T-helper 1 cell (primary cell): ENCODE data around the gene UACA.
A peak's percentile ranks its signal among the peaks of the same experiment; 100 is the strongest.
"Not testable (repeated sequence)": the region's sequence is repeated elsewhere in the genome, so short reads cannot be mapped to it uniquely, and the experiment has no call there.

ENCODE experiments used
- DNase-seq, 5 donors: peaks; one replicate each; pipeline ENCODE4 v3.0.0-alpha.2; 2012 to 2020
- total RNA-seq, 4 donors: gene quantifications; one replicate each; lab custom pipeline; 2026; lab: John Stamatoyannopoulos, UW

Gene UACA, protein sequence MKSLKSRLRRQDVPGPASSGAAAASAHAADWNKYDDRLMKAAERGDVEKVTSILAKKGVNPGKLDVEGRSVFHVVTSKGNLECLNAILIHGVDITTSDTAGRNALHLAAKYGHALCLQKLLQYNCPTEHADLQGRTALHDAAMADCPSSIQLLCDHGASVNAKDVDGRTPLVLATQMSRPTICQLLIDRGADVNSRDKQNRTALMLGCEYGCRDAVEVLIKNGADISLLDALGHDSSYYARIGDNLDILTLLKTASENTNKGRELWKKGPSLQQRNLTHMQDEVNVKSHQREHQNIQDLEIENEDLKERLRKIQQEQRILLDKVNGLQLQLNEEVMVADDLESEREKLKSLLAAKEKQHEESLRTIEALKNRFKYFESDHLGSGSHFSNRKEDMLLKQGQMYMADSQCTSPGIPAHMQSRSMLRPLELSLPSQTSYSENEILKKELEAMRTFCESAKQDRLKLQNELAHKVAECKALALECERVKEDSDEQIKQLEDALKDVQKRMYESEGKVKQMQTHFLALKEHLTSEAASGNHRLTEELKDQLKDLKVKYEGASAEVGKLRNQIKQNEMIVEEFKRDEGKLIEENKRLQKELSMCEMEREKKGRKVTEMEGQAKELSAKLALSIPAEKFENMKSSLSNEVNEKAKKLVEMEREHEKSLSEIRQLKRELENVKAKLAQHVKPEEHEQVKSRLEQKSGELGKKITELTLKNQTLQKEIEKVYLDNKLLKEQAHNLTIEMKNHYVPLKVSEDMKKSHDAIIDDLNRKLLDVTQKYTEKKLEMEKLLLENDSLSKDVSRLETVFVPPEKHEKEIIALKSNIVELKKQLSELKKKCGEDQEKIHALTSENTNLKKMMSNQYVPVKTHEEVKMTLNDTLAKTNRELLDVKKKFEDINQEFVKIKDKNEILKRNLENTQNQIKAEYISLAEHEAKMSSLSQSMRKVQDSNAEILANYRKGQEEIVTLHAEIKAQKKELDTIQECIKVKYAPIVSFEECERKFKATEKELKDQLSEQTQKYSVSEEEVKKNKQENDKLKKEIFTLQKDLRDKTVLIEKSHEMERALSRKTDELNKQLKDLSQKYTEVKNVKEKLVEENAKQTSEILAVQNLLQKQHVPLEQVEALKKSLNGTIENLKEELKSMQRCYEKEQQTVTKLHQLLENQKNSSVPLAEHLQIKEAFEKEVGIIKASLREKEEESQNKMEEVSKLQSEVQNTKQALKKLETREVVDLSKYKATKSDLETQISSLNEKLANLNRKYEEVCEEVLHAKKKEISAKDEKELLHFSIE (N-terminal part only)
- total RNA-seq = 0.12 to 0.62 (median 0.57) reads per million in 4 donors

- peak; percentile 12 to 67 (median 55) for DNase-seq
Observed at GRCh38 chr15:70763120-70763949, at the start of gene UACA. Gene UACA (minus strand): TSS chr15:70763558. CDS start chr15:70763407, 151 bp downstream.

GRCh38 chr15:70812827-70813364, 49.5 kb upstream of the UACA start:
- no peak for DNase-seq

GRCh38 chr15:70810916-70811578, 47.7 kb upstream of the UACA start:
- no peak for DNase-seq

- no peak for DNase-seq
Observed at GRCh38 chr15:70806992-70807712, 43.8 kb upstream of the UACA start.

DNA sequence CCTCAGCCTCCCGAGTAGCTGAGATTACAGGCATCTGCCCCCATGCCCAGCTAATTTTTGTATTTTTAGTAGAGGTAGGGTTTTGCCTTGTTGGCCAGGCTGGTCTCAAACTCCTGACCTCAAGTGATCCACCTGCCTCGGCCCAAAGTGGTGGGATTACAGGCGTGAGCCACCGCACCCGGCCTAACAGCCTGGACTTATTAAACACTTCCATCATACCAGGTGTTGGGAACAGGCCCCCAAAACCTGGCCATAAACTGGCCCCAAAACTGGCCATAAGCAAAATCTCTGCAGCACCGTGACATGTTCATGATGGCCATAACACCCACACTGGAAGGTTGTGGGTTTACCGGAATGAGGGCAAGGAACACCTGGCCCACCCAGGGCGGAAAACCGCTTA, 41.0 kb upstream of the UACA start:
- not testable (repeated sequence) for DNase-seq

DNA sequence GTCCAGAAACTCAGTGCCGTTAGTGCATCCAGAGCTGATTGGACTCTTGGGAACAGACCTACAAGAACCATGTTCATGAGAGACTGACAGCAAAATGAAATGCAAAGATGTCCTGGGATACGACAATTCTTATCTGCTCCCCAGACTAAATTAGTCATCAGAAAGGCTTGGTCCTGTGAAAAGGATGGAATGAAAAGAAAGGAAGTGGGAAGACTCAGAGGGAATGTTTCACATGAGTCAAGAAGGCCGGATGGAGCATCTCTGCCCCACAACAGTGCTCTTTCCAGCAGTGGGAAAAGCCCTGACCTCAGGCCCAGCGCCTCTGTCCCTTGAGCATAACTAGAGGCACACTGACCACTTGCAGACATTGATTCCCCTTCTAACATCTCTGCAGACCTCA, 39.3 kb upstream of the UACA start:
- DNase-seq = no peak

DNA sequence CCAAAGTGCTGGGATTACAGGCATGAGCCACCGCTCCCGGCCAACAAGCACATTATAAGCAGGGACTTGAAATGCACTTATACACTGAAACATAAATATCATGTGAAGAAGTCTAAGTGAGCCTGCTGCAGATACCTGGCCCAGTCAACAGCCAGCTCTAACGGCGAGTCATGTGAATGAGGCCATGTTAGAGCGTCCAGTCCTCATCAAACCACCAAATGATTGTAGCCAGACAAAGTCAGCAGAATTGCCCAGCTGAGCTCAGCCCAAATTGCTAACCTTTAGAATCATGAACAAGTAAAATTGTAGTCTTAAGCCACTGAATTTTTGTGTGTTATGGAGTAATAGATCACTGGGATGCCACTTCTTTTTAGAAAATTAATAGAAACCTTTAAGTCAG, 37.8 kb upstream of the UACA start:
- DNase-seq = no peak

DNA sequence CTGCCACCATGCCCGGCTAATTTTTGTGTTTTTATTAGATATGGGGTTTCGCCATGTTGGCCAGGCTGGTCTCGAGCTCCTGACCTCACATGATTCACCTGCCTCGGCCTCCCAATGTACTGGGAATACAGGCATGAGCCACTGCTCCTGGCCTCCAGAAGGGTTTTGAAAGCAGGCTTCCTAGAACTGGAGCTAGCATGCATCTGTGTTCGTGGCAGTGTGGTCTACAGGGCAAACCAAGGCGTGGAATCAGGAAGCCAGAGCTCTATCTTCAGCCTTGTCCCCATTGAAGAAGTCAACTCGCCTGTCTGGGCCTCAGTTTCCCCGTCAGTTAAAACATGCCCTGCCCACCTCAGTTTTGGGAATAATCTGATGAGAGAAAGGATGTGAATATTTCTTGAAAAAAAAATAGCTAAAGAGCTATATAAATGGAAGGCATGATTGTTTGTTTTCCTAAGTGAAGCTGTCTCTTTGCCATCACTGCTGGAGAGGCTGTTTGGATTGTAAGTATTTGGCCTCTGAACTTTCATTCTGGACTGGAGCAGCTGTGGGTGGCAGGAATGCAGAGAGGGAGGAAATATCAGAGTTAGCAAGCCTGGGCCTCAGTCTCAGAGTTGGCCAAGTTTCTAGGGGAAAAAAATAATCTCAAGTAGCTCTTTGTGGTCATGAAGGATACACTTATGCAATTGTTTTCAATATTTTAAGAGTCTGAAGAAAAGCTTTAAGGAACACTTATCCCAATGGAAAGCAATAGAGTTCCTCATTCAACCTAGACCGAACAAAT, 36.5 kb upstream of the UACA start:
- DNase-seq = no peak

DNA sequence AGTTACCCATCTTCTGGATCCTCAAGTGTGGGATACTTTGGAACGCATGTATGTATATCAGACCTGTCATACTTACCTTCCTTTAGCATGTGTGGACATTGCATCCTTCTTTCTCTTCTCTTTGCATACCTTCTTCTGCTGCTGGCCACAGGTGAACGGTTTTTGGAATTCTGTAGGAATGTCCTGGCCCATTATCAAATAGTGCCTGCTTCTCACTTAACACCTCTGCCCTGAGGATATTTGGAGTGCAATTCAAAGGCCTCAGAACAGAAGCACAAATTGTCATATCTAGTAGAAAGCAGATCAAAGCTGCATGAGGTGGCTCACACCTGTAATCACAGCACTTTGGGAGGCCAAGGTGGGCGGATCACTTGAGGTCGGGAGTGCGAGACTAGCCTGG, 34.1 kb upstream of the UACA start:
- DNase-seq = no peak

GRCh38 chr15:70796516-70797310, 33.4 kb upstream of the UACA start:
- no peak for DNase-seq

- no peak for DNase-seq
Observed at GRCh38 chr15:70795311-70795665, 31.9 kb upstream of the UACA start.

- DNase-seq = no peak
Observed at GRCh38 chr15:70794596-70795310, 31.4 kb upstream of the UACA start.

DNA sequence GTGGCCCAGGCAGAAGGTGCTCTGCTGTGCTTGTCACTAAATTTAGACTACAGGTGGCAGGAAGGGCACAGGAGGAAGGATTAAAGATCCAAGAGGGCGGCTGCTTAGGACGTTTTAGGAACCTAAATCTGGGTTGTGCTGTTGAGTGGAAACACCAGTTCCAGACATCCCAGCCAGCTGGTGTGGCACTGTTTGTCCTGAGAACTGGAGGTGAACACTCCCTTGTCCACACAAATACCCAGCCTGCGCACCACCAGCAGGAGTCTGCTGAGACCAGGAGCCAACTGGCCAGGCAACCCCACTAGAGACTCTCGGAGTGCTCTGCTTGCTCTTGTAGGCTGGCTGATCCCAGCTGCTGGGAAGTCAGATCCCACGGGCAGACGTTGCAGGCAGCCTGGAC, 30.3 kb upstream of the UACA start:
- DNase-seq = no peak

- DNase-seq = no peak
Observed at GRCh38 chr15:70792171-70792573, 28.8 kb upstream of the UACA start.

DNA sequence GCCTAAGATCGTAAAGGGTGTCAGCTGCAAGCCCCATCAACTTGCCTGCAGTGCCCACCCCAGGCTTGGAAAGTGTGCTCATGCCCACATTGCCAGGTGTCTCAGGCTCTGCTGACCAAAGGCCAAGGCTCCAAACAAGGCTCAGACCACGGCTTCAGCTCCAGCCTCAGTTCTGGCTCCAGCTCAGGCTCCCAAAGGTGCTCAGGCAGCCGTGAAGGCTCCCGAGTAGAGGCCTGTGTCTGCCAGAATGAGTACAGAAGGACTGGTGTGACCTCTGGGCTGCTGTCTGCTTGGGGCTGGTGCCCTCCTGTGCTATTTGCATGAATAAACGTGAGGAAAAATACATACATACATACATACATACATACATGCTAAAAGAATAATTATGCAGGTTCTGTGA, 27.9 kb upstream of the UACA start:
- DNase-seq = no peak

DNA sequence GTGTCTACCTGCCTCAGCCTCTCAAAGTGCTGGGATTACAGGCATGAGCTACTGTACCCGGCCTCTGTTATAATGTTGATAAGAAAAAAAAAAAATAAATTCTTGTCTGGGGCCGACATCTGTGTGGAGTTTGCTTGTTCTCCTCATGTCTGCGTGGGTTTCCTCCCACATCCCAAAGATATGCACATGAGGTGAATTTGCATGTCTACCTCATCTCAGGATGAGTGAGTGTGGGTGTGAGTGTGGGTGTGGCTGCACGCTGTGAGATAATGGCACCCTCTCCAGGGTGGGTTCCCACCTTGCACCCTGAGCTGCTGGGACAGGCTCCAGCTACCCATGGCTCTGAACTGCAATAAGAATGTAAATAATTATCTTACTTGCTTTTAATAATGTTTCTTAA, 25.9 kb upstream of the UACA start:
- no peak for DNase-seq

- DNase-seq = no peak
Observed at GRCh38 chr15:70788114-70789049, 25.0 kb upstream of the UACA start.
